ENCODE data around the gene SRI. TPM values are rescaled to one million over a fixed set of nuclear protein-coding genes. Genes with fewer than 3 reads are reported as not detected.

Gene SRI
- total RNA-seq, 2 donors from 2014 or later: 609 to 801 TPM

DNA sequence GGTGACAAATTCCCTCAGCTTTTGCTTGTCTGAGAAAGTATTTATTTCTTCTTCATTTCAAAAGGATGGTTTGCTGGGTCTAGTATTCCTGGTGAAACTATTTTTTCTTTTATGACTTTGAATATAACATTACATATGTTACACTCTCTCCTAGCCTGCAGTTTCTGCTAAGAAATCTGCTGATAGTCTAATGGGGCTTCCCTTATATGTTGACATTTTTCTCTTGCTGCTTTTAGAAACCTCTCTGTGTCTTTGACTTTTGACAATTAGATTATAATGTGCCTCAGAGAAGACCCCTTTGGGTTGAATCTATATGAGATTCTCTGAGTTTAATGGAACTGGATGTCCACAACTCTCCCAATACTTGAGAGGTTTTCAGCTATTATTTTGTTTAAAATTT, 33.8 kb upstream of the SRI start:
- no peaks in the 10 kb centered on the region for H3K4me1 ChIP-seq
- H3K27ac ChIP-seq: no peak overlapping the region
- no peak for DNase-seq
- TF ChIP-seq CTCF (IDR thresholded peaks at IDR 0.05): no peak
- H3K27me3 ChIP-seq: no peaks in the 10 kb centered on the region
- H3K36me3 ChIP-seq: no peaks in the 10 kb centered on the region
- intact Hi-C loops (cut with DNase I): no loop called here
- no peak overlapping the region for H3K9ac ChIP-seq (ENCODE audit: low read depth in 2 of 2, low read length in 2 of 2)
- no peaks in the 10 kb centered on the region for H3K9me3 ChIP-seq
- H3K4me3 ChIP-seq: no peak overlapping the region

DNA sequence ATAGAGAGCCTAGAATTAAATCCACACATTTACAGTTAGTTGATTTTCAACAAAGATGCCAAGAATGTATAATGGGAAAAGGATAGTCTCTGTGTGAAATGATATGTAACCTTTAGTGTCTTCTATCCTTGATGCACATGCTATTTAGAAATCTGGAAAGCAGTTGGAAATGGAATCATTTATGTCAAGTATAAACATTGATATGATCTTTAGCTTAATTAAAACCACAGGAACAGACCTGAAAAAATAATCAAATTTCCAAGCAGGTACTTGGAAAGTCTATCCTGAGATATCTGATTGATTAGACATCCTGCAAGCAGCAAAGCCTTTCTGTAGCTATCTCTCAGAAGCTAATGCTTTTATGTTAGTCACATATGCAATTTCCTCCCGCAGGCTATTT, 24.4 kb upstream of the SRI start:
- intact Hi-C loops (cut with DNase I): loop anchor here (10.0 kb wide), 1 partner anchor 591 kb away; no protein-coding TSS in a partner anchor
- no peak for DNase-seq
- H3K27ac ChIP-seq: no peak overlapping the region

DNA sequence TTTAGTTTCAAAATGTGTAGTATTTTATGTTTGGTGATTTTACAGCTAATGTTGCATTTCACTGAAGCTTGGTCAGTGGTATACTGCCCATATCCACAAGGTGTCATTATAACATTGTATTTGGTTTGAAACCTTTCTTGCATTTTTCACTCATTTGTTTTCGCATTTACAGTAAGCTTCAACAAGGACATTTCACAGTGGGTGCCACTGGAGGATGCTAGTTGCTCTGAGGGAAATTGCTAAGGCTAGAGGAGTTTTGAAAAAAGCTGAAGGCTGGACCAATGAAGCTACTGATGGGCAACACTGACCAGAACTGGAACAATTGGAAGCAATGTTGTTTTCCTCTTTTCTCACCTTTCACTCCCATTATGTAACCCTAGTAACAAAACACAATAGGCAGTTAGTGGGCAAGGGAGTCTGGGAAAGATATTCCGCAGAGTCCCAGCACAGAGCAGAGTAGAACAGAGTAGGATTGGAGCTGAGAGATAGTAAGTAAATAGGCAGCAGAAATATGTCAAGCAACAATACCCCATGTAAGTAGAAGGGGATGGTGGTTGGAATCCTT, 23.6 kb upstream of the SRI start:
- intact Hi-C loops (cut with DNase I): loop anchor here (2.0 to 10.0 kb wide), 2 partner anchors 115 to 591 kb away; no protein-coding TSS in a partner anchor
- no peak overlapping the region for H3K27ac ChIP-seq
- H3K4me1 ChIP-seq: no peaks in the 10 kb centered on the region

More for the DNA sequence above, 24.4 kb upstream of the SRI start:
- Histone ChIP-seq H3K4me1 (no peaks in the 10 kb centered on the region), H3K4me3 (no peak overlapping the region), H3K9me3 (no peaks in the 10 kb centered on the region), H3K9ac (ENCODE audit: low read depth in 2 of 2, low read length in 2 of 2) (no peak overlapping the region), H3K27me3 (no peaks in the 10 kb centered on the region), H3K36me3 (no peaks in the 10 kb centered on the region)
- TF ChIP-seq CTCF (IDR thresholded peaks at IDR 0.05): no peak

DNA sequence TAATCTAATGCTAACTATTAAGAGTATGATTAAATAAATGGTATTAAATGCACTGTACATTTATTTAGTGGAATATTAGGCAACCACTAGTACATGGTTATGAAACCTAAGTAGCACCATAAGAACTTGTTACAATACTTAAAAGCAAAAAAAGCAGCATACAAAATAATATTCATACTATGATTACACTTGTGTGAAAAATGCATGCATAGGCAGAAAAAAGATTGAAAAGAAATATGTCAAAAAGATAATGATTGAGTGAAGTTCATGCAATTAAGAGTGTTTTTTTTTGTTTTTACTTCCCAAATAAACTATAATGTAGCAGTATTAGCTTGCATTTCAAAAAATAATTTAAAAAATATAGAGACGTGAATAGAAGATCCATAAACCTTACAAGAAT, 20.0 kb upstream of the SRI start:
- Histone ChIP-seq H3K27ac (no peak overlapping the region), H3K4me1 (no peaks in the 10 kb centered on the region), H3K9ac (ENCODE audit: low read depth in 2 of 2, low read length in 2 of 2) (no peak overlapping the region), H3K27me3 (no peaks in the 10 kb centered on the region), H3K36me3 (no peaks in the 10 kb centered on the region), H3K9me3 (no peaks in the 10 kb centered on the region), H3K4me3 (no peak overlapping the region)
- intact Hi-C loops (cut with DNase I): loop anchor here (10.0 kb wide), 1 partner anchor 595 kb away; no protein-coding TSS in a partner anchor
- no peak for DNase-seq
- no peak for TF ChIP-seq CTCF (IDR thresholded peaks at IDR 0.05)

More for the DNA sequence above, 23.6 kb upstream of the SRI start:
- H3K27me3 ChIP-seq: no peaks in the 10 kb centered on the region
- H3K36me3 ChIP-seq: no peaks in the 10 kb centered on the region
- H3K4me3 ChIP-seq: no peak overlapping the region
- DNase-seq: no peak
- H3K9me3 ChIP-seq: no peaks in the 10 kb centered on the region
- peak; percentile 78 for TF ChIP-seq CTCF (IDR thresholded peaks at IDR 0.05)
- H3K9ac ChIP-seq (ENCODE audit: low read depth in 2 of 2, low read length in 2 of 2): no peak overlapping the region

DNA sequence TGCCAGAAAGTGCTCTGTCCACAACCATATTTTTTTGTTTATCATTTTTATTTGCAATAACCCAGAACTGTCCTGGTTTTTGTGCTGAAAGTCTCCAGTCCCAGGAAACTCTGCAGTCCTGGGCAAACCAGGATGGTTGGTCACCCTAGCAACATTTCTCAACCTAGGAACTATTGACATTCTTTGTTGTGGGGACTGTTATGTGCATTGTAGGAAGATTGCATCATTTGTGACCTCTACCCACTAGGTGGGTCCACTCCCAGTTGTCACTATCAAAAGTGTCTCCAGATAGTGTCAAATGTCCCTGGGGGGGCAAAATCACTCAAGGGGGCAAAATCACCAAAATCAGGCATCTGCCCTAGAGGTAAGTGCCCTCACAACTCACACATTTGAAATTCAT, 14.0 kb upstream of the SRI start:
- Histone ChIP-seq H3K27me3 (no peaks in the 10 kb centered on the region), H3K4me3 (no peak overlapping the region), H3K36me3 (no peaks in the 10 kb centered on the region), H3K27ac (no peak overlapping the region), H3K9ac (ENCODE audit: low read depth in 2 of 2, low read length in 2 of 2) (no peak overlapping the region), H3K4me1 (no peaks in the 10 kb centered on the region), H3K9me3 (no peaks in the 10 kb centered on the region)
- intact Hi-C loops (cut with DNase I): no loop called here
- no peak for DNase-seq
- no peak for TF ChIP-seq CTCF (IDR thresholded peaks at IDR 0.05)
